Measurements from ENCODE around the gene NOX5.

The NOX5 gene

GRCh38 chr15:69104050-69104750, 89.7 kb downstream of the NOX5 start:
- no peak for DNase-seq (ENCODE audit: low spot score)

DNA sequence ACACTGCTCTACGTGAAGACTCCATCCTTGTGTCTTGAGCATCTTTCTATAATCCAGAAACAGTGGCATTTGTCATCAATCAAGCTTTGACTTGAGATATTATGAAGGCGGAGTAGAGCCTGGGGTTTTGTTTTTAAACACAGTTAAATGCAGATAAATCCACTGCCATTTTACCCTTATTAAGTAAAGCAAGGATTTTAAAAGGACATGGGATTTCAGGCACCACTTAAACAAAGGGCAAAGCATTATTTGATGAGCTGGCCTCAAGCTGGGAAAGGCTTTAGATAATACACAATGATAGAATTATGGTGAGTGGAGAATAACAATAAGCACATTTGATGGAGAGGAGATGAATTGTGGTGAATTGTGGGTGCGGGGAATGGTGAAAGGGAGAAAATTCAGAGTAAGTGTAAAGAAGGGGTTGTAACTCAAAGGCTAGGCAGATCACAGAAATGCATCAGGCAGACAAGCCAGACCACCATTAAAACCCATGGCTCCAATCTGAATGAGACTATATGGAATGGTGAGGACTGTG, 91.0 kb downstream of the NOX5 start:
- no peak for DNase-seq (ENCODE audit: low spot score)

DNA sequence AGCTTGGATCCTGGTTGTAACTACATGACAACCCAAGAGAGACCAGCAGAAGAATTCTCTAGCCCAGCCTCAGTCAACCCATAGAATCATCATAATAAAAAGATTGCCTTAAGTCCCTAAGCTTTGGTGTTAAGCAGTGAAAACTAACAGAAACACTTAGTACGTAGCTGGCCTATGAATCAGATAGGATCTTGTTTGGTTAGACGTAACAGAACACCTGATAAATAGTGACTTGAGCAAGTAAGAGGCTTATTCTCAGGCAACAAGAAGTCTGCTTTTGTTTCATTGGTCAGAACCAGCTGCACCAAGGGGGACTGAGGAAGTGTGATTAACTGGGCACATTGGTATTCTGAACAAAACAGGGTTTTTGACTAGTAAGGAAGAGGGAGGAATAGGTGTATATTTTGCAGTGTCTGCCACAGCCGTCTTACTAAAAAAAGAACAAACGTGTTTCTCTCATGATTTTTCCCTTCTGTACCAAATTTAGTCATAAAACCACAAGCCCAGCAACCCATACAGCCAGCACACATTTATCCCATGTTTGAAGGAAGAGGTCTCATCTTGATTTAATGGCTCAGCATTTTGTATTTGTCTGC, 92.6 kb downstream of the NOX5 start:
- DNase-seq (ENCODE audit: low spot score) = no peak

Measured in germinal center (tissue), 1 donor.